ENCODE measurements around the gene AFAP1. TPM values are rescaled to one million over a fixed set of nuclear protein-coding genes. Genes with fewer than 3 reads are reported as not detected.
A peak's percentile ranks its signal among the peaks of the same experiment; 100 is the strongest.

AFAP1 gene
- total RNA-seq, 5 donors from 2014 or later (not counting 1 experiment from before 2014, with no cell fraction given), result 4.8 to 34.8 (median 20.3) TPM

- H3K9me3 ChIP-seq, result no peaks in the 10 kb centered on the region
- no peaks in the 10 kb centered on the region for H3K9me3 Mint-ChIP-seq
- 87% methylated on average over 6 of the region's 10 CpGs for WGBS (ENCODE audit: insufficient coverage)
- peaks cover 2 to 5% of the 10 kb centered on the region in 2 experiments for H3K27me3 ChIP-seq (replicated peaks in 1 of 2; ENCODE audit: control insufficient read depth in 2 of 2, extremely low read depth in 1 of 2, insufficient read depth in 2 of 2, low read length in 1 of 2)
- no peak for ATAC-seq (replicated peaks in 1 of 4)
- no peak overlapping the region for H3K4me3 Mint-ChIP-seq
- no peaks in the 10 kb centered on the region for H3K36me3 ChIP-seq (ENCODE audit: control insufficient read depth in 2 of 2, extremely low read depth in 1 of 2, insufficient read depth in 1 of 2, low read length in 1 of 2)
- H3K27ac ChIP-seq (ENCODE audit: low read length), result no peak overlapping the region
- DNase-seq, result no peak
- ChIA-PET CTCF (no interaction called here), POLR2A (no interaction called here)
- no peak overlapping the region for H3K4me3 ChIP-seq (ENCODE audit: control insufficient read depth in 1 of 2, extremely low read depth in 1 of 2, low read length in 1 of 2)
- no peak overlapping the region for H3K27ac Mint-ChIP-seq
- H3K4me1 ChIP-seq (ENCODE audit: control insufficient read depth in 1 of 2, extremely low read depth in 1 of 2, insufficient read depth in 2 of 2, low read length in 2 of 2), result peaks cover 0 to 4% of the 10 kb centered on the region in 2 experiments
- peaks cover 25 to 62% (median 45%) of the 10 kb centered on the region in 3 donors for H3K4me1 Mint-ChIP-seq
- H3K27me3 Mint-ChIP-seq, result peaks cover 0 to 7% of the 10 kb centered on the region in 2 donors
- no peaks in the 10 kb centered on the region for H3K36me3 Mint-ChIP-seq
These were observed 34.4 kb downstream of the AFAP1 start for GRCh38 chr4:7904952-7905915.

GRCh38 chr4:7903791-7904516, 35.7 kb downstream of the AFAP1 start:
- Histone ChIP-seq H3K36me3 (ENCODE audit: control insufficient read depth in 2 of 2, extremely low read depth in 1 of 2, insufficient read depth in 1 of 2, low read length in 1 of 2) (no peaks in the 10 kb centered on the region), H3K4me3 (ENCODE audit: control insufficient read depth in 1 of 2, extremely low read depth in 1 of 2, low read length in 1 of 2) (no peak overlapping the region), H3K9me3 (no peaks in the 10 kb centered on the region), H3K27ac (ENCODE audit: low read length) (no peak overlapping the region), H3K4me1 (ENCODE audit: control insufficient read depth in 1 of 2, extremely low read depth in 1 of 2, insufficient read depth in 2 of 2, low read length in 2 of 2) (no peaks in the 10 kb centered on the region), H3K27me3 (replicated peaks in 1 of 2; ENCODE audit: control insufficient read depth in 2 of 2, extremely low read depth in 1 of 2, insufficient read depth in 2 of 2, low read length in 1 of 2) (peaks cover 3% of the 10 kb centered on the region in 2 experiments)
- peaks cover 15 to 59% (median 33%) of the 10 kb centered on the region in 3 donors for H3K4me1 Mint-ChIP-seq
- no peaks in the 10 kb centered on the region for H3K36me3 Mint-ChIP-seq
- ChIA-PET CTCF (no interaction called here), POLR2A (no interaction called here)
- 67% methylated on average over 4 of the region's 14 CpGs for WGBS (ENCODE audit: insufficient coverage)
- H3K27ac Mint-ChIP-seq, result no peak overlapping the region
- H3K9me3 Mint-ChIP-seq, result no peaks in the 10 kb centered on the region
- H3K27me3 Mint-ChIP-seq, result peaks cover 0 to 11% of the 10 kb centered on the region in 2 donors
- DNase-seq (no peak), ATAC-seq (replicated peaks in 1 of 4) (no peak)
- no peak overlapping the region for H3K4me3 Mint-ChIP-seq

- WGBS (ENCODE audit: insufficient coverage), result no CpG with 5 or more reads among the region's 2 CpGs
- ChIA-PET POLR2A (no interaction called here), CTCF (no interaction called here)
- no peak overlapping the region for H3K4me3 Mint-ChIP-seq
- no peaks in the 10 kb centered on the region for H3K36me3 Mint-ChIP-seq
- no peaks in the 10 kb centered on the region for H3K36me3 ChIP-seq (ENCODE audit: control insufficient read depth in 2 of 2, extremely low read depth in 1 of 2, insufficient read depth in 1 of 2, low read length in 1 of 2)
- H3K4me1 ChIP-seq (ENCODE audit: control insufficient read depth in 1 of 2, extremely low read depth in 1 of 2, insufficient read depth in 2 of 2, low read length in 2 of 2), result no peaks in the 10 kb centered on the region
- DNase-seq (no peak), ATAC-seq (replicated peaks in 1 of 4) (no peak)
- H3K27ac ChIP-seq (ENCODE audit: low read length), result no peak overlapping the region
- H3K9me3 ChIP-seq, result no peaks in the 10 kb centered on the region
- H3K27me3 Mint-ChIP-seq, result peaks cover 0 to 13% of the 10 kb centered on the region in 2 donors
- peaks cover 15 to 53% (median 27%) of the 10 kb centered on the region in 3 donors for H3K4me1 Mint-ChIP-seq
- no peak overlapping the region for H3K4me3 ChIP-seq (ENCODE audit: control insufficient read depth in 1 of 2, extremely low read depth in 1 of 2, low read length in 1 of 2)
- peak overlapping the region in 1 of 2 donors; percentile 29 for H3K27ac Mint-ChIP-seq
- H3K27me3 ChIP-seq (replicated peaks in 1 of 2; ENCODE audit: control insufficient read depth in 2 of 2, extremely low read depth in 1 of 2, insufficient read depth in 2 of 2, low read length in 1 of 2), result peaks cover 3 to 6% of the 10 kb centered on the region in 2 experiments
- no peaks in the 10 kb centered on the region for H3K9me3 Mint-ChIP-seq
These were observed 36.8 kb downstream of the AFAP1 start for GRCh38 chr4:7902826-7903225.

GRCh38 chr4:7902101-7902553, 37.5 kb downstream of the AFAP1 start:
- H3K9me3 ChIP-seq, result no peaks in the 10 kb centered on the region
- WGBS (ENCODE audit: insufficient coverage), result 79% methylated on average over 2 of the region's 7 CpGs
- peak in 1 of 4 experiments; percentile 54 for ATAC-seq (replicated peaks in 1 of 4)
- no peak overlapping the region for H3K4me3 Mint-ChIP-seq
- ChIA-PET CTCF (no interaction called here), POLR2A (no interaction called here)
- no peak for DNase-seq
- no peak overlapping the region for H3K27ac ChIP-seq (ENCODE audit: low read length)
- H3K9me3 Mint-ChIP-seq, result no peaks in the 10 kb centered on the region
- peaks cover 3 to 6% of the 10 kb centered on the region in 2 experiments for H3K27me3 ChIP-seq (replicated peaks in 1 of 2; ENCODE audit: control insufficient read depth in 2 of 2, extremely low read depth in 1 of 2, insufficient read depth in 2 of 2, low read length in 1 of 2)
- no peak overlapping the region for H3K4me3 ChIP-seq (ENCODE audit: control insufficient read depth in 1 of 2, extremely low read depth in 1 of 2, low read length in 1 of 2)
- no peaks in the 10 kb centered on the region for H3K36me3 Mint-ChIP-seq
- H3K4me1 ChIP-seq (ENCODE audit: control insufficient read depth in 1 of 2, extremely low read depth in 1 of 2, insufficient read depth in 2 of 2, low read length in 2 of 2), result no peaks in the 10 kb centered on the region
- H3K4me1 Mint-ChIP-seq, result peaks cover 15 to 50% (median 26%) of the 10 kb centered on the region in 3 donors
- peaks cover 0 to 17% of the 10 kb centered on the region in 2 donors for H3K27me3 Mint-ChIP-seq
- H3K36me3 ChIP-seq (ENCODE audit: control insufficient read depth in 2 of 2, extremely low read depth in 1 of 2, insufficient read depth in 1 of 2, low read length in 1 of 2), result no peaks in the 10 kb centered on the region
- no peak overlapping the region for H3K27ac Mint-ChIP-seq

- WGBS (ENCODE audit: insufficient coverage), result 90% methylated on average over 7 of the region's 13 CpGs
- Histone ChIP-seq H3K4me1 (ENCODE audit: control insufficient read depth in 1 of 2, extremely low read depth in 1 of 2, insufficient read depth in 2 of 2, low read length in 2 of 2) (no peaks in the 10 kb centered on the region), H3K27me3 (replicated peaks in 1 of 2; ENCODE audit: control insufficient read depth in 2 of 2, extremely low read depth in 1 of 2, insufficient read depth in 2 of 2, low read length in 1 of 2) (peaks cover 3 to 6% of the 10 kb centered on the region in 2 experiments), H3K27ac (ENCODE audit: low read length) (no peak overlapping the region), H3K36me3 (ENCODE audit: control insufficient read depth in 2 of 2, extremely low read depth in 1 of 2, insufficient read depth in 1 of 2, low read length in 1 of 2) (no peaks in the 10 kb centered on the region), H3K4me3 (ENCODE audit: control insufficient read depth in 1 of 2, extremely low read depth in 1 of 2, low read length in 1 of 2) (no peak overlapping the region), H3K9me3 (no peaks in the 10 kb centered on the region)
- no peak for DNase-seq
- Mint-ChIP-seq H3K9me3 (no peaks in the 10 kb centered on the region), H3K27me3 (peaks cover 0 to 19% of the 10 kb centered on the region in 2 donors), H3K4me3 (no peak overlapping the region), H3K36me3 (no peaks in the 10 kb centered on the region), H3K27ac (no peak overlapping the region), H3K4me1 (peaks cover 15 to 52% (median 24%) of the 10 kb centered on the region in 3 donors)
- CTCF ChIA-PET, result no interaction called here
- POLR2A ChIA-PET, result no interaction called here
- ATAC-seq (replicated peaks in 1 of 4), result no peak
These were observed 38.3 kb downstream of the AFAP1 start for GRCh38 chr4:7901311-7901885.

- ChIA-PET CTCF (no interaction called here), POLR2A (no interaction called here)
- H3K4me3 ChIP-seq (ENCODE audit: control insufficient read depth in 1 of 2, extremely low read depth in 1 of 2, low read length in 1 of 2), result no peak overlapping the region
- H3K4me1 ChIP-seq (ENCODE audit: control insufficient read depth in 1 of 2, extremely low read depth in 1 of 2, insufficient read depth in 2 of 2, low read length in 2 of 2), result no peaks in the 10 kb centered on the region
- H3K36me3 ChIP-seq (ENCODE audit: control insufficient read depth in 2 of 2, extremely low read depth in 1 of 2, insufficient read depth in 1 of 2, low read length in 1 of 2), result no peaks in the 10 kb centered on the region
- 60% methylated on average over 6 of the region's 9 CpGs for WGBS (ENCODE audit: insufficient coverage)
- Mint-ChIP-seq H3K27me3 (peaks cover 0 to 19% of the 10 kb centered on the region in 2 donors), H3K27ac (no peak overlapping the region), H3K4me3 (no peak overlapping the region), H3K36me3 (no peaks in the 10 kb centered on the region), H3K4me1 (peaks cover 15 to 50% (median 25%) of the 10 kb centered on the region in 3 donors), H3K9me3 (no peaks in the 10 kb centered on the region)
- H3K27me3 ChIP-seq (replicated peaks in 1 of 2; ENCODE audit: control insufficient read depth in 2 of 2, extremely low read depth in 1 of 2, insufficient read depth in 2 of 2, low read length in 1 of 2), result peaks cover 3 to 6% of the 10 kb centered on the region in 2 experiments
- H3K9me3 ChIP-seq, result no peaks in the 10 kb centered on the region
- no peak for DNase-seq
- ATAC-seq (replicated peaks in 1 of 4), result no peak
- no peak overlapping the region for H3K27ac ChIP-seq (ENCODE audit: low read length)
These were observed 39.2 kb downstream of the AFAP1 start for GRCh38 chr4:7900334-7900909.
